SK-N-SH (cell line): ENCODE results near the gene FOXP2. TPM values are rescaled to one million over a fixed set of nuclear protein-coding genes. Genes with fewer than 3 reads are reported as not detected.
"Not testable (repeated sequence)": the region's sequence is repeated elsewhere in the genome, so short reads cannot be mapped to it uniquely, and the experiment has no call there.

Experiments
- CTCF ChIA-PET: fragments of 300-600, 350-600 bp; formaldehyde crosslinking; extraction: SDS; loops from one replicate; lab custom pipeline; 2021; lab: Yijun Ruan, JAX
- POLR2A ChIA-PET: fragments of 350-600 bp; sonication (Branson Sonifier 250); formaldehyde crosslinking; extraction: SDS; loops from one replicate; lab custom pipeline; 2020; ENCODE audit warnings: antibody characterized with exemption, inconsistent platforms; lab: Yijun Ruan, JAX
- DNase-seq: peaks from one replicate; pipeline ENCODE4 v3.0.0; 2012
- H2AFZ ChIP-seq: fragments of 200-600 bp; sonication (generic); 2 replicates; pipeline ENCODE4 v1.8.1; 2016; ENCODE audit warnings: antibody characterized with exemption, mild to moderate bottlenecking, low read depth
- H3F3A ChIP-seq: fragments of 200-600 bp; sonication (generic); replicated peaks from 2 replicates; pipeline ENCODE3; 2016; ENCODE audit warnings: antibody characterized with exemption, mild to moderate bottlenecking; ENCODE audit not compliant: insufficient read depth
- H3K27ac ChIP-seq, 2 experiments: fragments of 200-500 bp in 1 of 2; fragments of 200-600 bp in 1 of 2; sonication (Bioruptor generic) in 1 of 2; sonication (generic), shearing (Covaris generic) in 1 of 2; 2 replicates each; pipeline versions ENCODE4 v1.5.1 to v1.6.1; 2014 to 2016; ENCODE audit warnings: low read depth in 2 of 2, inconsistent platforms in 1 of 2, low read length in 1 of 2, mild to moderate bottlenecking in 1 of 2, mixed read lengths in 1 of 2
- H3K27me3 ChIP-seq: fragments of 200-600 bp; sonication (generic), shearing (Covaris generic); 2 replicates; pipeline ENCODE4 v1.6.1; 2016; ENCODE audit warnings: mixed run types; ENCODE audit not compliant: insufficient read depth
- H3K36me3 ChIP-seq, 2 experiments: fragments of 200-500 bp in 1 of 2; fragments of 200-600 bp in 1 of 2; sonication (Bioruptor generic) in 1 of 2; sonication (generic) in 1 of 2; replicated peaks in 1 of 2; 2 replicates each; pipeline versions ENCODE3 to v1.5.1; 2014 to 2016; ENCODE audit warnings: low read length in 1 of 2, mild to moderate bottlenecking in 1 of 2; ENCODE audit not compliant: insufficient read depth in 2 of 2, control insufficient read depth in 1 of 2
- H3K4me1 ChIP-seq, 2 experiments: fragments of 200-500 bp in 1 of 2; fragments of 200-600 bp in 1 of 2; sonication (Bioruptor generic) in 1 of 2; sonication (generic), shearing (Covaris generic) in 1 of 2; 2 replicates each; pipeline versions ENCODE4 v1.5.1 to v1.6.1; 2014 to 2016; ENCODE audit warnings: low read depth in 1 of 2, low read length in 1 of 2, mixed run types in 1 of 2; ENCODE audit not compliant: insufficient read depth in 2 of 2, control insufficient read depth in 1 of 2
- H3K4me2 ChIP-seq: fragments of 200-600 bp; sonication (generic), shearing (Covaris generic); 2 replicates; pipeline ENCODE4 v1.6.1; 2017; ENCODE audit warnings: mixed run types
- H3K4me3 ChIP-seq, 2 experiments: fragments of 200-500 bp in 1 of 2; fragments of 200-600 bp in 1 of 2; sonication (Bioruptor generic) in 1 of 2; sonication (generic), shearing (Covaris generic) in 1 of 2; 2 replicates each; pipeline versions ENCODE4 v1.5.1 to v1.8.1; 2014 to 2016; ENCODE audit warnings: low read depth in 2 of 2, inconsistent platforms in 1 of 2, low read length in 1 of 2, mild to moderate bottlenecking in 1 of 2, mixed read lengths in 1 of 2, moderate library complexity in 1 of 2
- H3K79me2 ChIP-seq: fragments of 200-600 bp; sonication (generic); 2 replicates; pipeline ENCODE4 v1.8.1; 2017; ENCODE audit warnings: mild to moderate bottlenecking; ENCODE audit not compliant: insufficient read depth
- H3K9ac ChIP-seq: fragments of 200-600 bp; sonication (generic); 2 replicates; pipeline ENCODE4 v1.6.1; 2017; ENCODE audit warnings: mixed run types
- H3K9me2 ChIP-seq: fragments of 200-600 bp; sonication (generic); 2 replicates; pipeline ENCODE4 v1.6.1; 2017; ENCODE audit warnings: mixed run types
- H3K9me3 ChIP-seq: fragments of 200-600 bp; sonication (generic); 2 replicates; pipeline ENCODE4 v1.6.1; 2017; ENCODE audit warnings: mixed run types, mild to moderate bottlenecking, moderate library complexity
- H4K20me1 ChIP-seq: fragments of 200-600 bp; sonication (generic); 2 replicates; pipeline ENCODE4 v1.6.1; 2017; ENCODE audit warnings: mild to moderate bottlenecking, mixed run types; ENCODE audit not compliant: insufficient read depth
- EP300 ChIP-seq, 2 experiments: IDR thresholded peaks; 2 replicates each; pipeline versions ENCODE4 v1.4.0 to v1.6.1; 2012; ENCODE audit warnings: borderline replicate concordance in 1 of 2, low read depth in 1 of 2, low read length in 1 of 2
- EZH2phosphoT487 ChIP-seq: fragments of 200-600 bp; sonication (generic); IDR thresholded peaks from 2 replicates; pipeline ENCODE4 v1.6.1; 2017; ENCODE audit warnings: low read depth, mixed run types, mild to moderate bottlenecking, antibody characterized with exemption, moderate library complexity, borderline replicate concordance
- FOSL2 ChIP-seq: IDR thresholded peaks from 2 replicates; pipeline ENCODE4 v1.4.0; 2012; ENCODE audit warnings: low read depth, mild to moderate bottlenecking, moderate library complexity, borderline replicate concordance
- GATA2 ChIP-seq: sonication (generic); formaldehyde crosslinking; IDR thresholded peaks from 2 replicates; pipeline ENCODE4 v1.5.0; 2020; ENCODE audit warnings: mild to moderate bottlenecking, missing genetic modification reagents
- MEF2A ChIP-seq: IDR thresholded peaks from 2 replicates; pipeline ENCODE4 v1.4.0; 2012; ENCODE audit warnings: low read depth, borderline replicate concordance
- RCOR1 ChIP-seq: fragments of 150-350 bp; IDR thresholded peaks from 2 replicates; pipeline ENCODE4 v1.6.1; 2017; ENCODE audit warnings: antibody characterized with exemption, low read length
- SIN3A ChIP-seq: IDR thresholded peaks from 2 replicates; pipeline ENCODE4 v1.6.1; 2012; ENCODE audit warnings: low read depth, mild to moderate bottlenecking, low read length, moderate library complexity, borderline replicate concordance
- TAF1 ChIP-seq: IDR thresholded peaks from 2 replicates; pipeline ENCODE4 v1.6.1; 2012; ENCODE audit warnings: low read depth, mild to moderate bottlenecking, low read length, moderate library complexity, borderline replicate concordance
- TCF12 ChIP-seq: IDR thresholded peaks from 2 replicates; pipeline ENCODE4 v1.4.0; 2012
- TEAD4 ChIP-seq: IDR thresholded peaks from 2 replicates; pipeline ENCODE4 v1.4.0; 2012; ENCODE audit warnings: mild to moderate bottlenecking, borderline replicate concordance; ENCODE audit not compliant: insufficient read depth
- WGBS: methylation state at CpG from one replicate; pipeline ENCODE4 v1.1.6; 2017; ENCODE audit warnings: low lambda C conversion rate; 5-methylcytosine and 5-hydroxymethylcytosine counted together
- polyA plus RNA-seq, 3 experiments: library from polyadenylated mRNA; depleted of rRNA; stranded (reverse); fragments of >200 nt; gene quantifications; 2 replicates each; pipeline ENCODE4 v1.2.3, GENCODE V29; 2012
- TF ChIP-seq, protein P1 (sequence below): IDR thresholded peaks from 2 replicates; pipeline ENCODE4 v1.4.0; 2012; ENCODE audit warnings: low read depth, borderline replicate concordance
- TF ChIP-seq, protein P2 (sequence below): fragments of 150-350 bp; IDR thresholded peaks from 2 replicates; pipeline ENCODE4 v1.6.1; 2016; ENCODE audit warnings: mild to moderate bottlenecking, low read depth, low read length
- TF ChIP-seq, protein P3 (sequence below): fragments of 200-600 bp; sonication (generic); IDR thresholded peaks from 2 replicates; pipeline ENCODE4 v1.6.1; 2017; ENCODE audit warnings: antibody characterized with exemption, mild to moderate bottlenecking, moderate library complexity

Gene FOXP2
- polyA plus RNA-seq, 1 of the 3 experiments (the other 2 are of a cell fraction) = not detected

DNA sequence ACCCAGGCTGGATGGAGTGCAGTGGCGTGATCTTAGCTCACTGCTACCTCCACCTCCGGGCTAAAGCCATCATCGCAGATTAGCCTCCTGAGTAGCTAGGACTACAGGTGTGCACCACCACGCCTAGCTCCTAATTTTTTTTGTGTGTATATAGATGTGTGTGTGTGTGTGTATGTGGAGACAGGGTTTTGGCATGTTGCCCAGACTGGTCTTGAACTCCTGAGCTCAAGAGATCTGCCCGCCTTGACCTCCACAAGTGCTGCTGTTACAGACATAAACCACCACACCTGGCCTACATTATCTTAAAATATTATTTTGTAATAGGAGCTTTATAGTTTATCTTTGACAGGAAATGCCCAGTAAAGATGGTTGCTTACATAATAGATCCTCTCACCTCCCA is 25.0 kb downstream of the FOXP2 start:
- 3% methylated on average over 5 of the region's 5 CpGs for WGBS
- TF ChIP-seq EZH2phosphoT487 (no peak), RCOR1 (no peak), MEF2A (no peak), TEAD4 (no peak), FOSL2 (no peak), SIN3A (no peak), EP300 (IDR thresholded peaks at IDR 0.05; ENCODE audit: borderline replicate concordance in 1 of 2, low read depth in 1 of 2, low read length in 1 of 2) (no peak), TCF12 (no peak), GATA2 (CRISPR knock-in tag) (no peak), TAF1 (no peak)
- TF ChIP-seq, protein P1, sequence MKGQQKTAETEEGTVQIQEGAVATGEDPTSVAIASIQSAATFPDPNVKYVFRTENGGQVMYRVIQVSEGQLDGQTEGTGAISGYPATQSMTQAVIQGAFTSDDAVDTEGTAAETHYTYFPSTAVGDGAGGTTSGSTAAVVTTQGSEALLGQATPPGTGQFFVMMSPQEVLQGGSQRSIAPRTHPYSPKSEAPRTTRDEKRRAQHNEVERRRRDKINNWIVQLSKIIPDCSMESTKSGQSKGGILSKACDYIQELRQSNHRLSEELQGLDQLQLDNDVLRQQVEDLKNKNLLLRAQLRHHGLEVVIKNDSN = no peak
- TF ChIP-seq, protein P2, sequence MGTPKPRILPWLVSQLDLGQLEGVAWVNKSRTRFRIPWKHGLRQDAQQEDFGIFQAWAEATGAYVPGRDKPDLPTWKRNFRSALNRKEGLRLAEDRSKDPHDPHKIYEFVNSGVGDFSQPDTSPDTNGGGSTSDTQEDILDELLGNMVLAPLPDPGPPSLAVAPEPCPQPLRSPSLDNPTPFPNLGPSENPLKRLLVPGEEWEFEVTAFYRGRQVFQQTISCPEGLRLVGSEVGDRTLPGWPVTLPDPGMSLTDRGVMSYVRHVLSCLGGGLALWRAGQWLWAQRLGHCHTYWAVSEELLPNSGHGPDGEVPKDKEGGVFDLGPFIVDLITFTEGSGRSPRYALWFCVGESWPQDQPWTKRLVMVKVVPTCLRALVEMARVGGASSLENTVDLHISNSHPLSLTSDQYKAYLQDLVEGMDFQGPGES = no peak
- TF ChIP-seq, protein P3, sequence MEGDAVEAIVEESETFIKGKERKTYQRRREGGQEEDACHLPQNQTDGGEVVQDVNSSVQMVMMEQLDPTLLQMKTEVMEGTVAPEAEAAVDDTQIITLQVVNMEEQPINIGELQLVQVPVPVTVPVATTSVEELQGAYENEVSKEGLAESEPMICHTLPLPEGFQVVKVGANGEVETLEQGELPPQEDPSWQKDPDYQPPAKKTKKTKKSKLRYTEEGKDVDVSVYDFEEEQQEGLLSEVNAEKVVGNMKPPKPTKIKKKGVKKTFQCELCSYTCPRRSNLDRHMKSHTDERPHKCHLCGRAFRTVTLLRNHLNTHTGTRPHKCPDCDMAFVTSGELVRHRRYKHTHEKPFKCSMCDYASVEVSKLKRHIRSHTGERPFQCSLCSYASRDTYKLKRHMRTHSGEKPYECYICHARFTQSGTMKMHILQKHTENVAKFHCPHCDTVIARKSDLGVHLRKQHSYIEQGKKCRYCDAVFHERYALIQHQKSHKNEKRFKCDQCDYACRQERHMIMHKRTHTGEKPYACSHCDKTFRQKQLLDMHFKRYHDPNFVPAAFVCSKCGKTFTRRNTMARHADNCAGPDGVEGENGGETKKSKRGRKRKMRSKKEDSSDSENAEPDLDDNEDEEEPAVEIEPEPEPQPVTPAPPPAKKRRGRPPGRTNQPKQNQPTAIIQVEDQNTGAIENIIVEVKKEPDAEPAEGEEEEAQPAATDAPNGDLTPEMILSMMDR = no peak
- Histone ChIP-seq H4K20me1 (no peaks in the 10 kb centered on the region), H3K9me3 (no peaks in the 10 kb centered on the region), H3K27ac (no peak overlapping the region), H3K9me2 (no peaks in the 10 kb centered on the region), H3K4me1 (no peaks in the 10 kb centered on the region), H3K79me2 (no peaks in the 10 kb centered on the region), H3F3A (no peaks in the 10 kb centered on the region), H3K36me3 (no peaks in the 10 kb centered on the region), H2AFZ (no peak overlapping the region), H3K9ac (no peak overlapping the region), H3K27me3 (no peaks in the 10 kb centered on the region; the same call in 1 of the 2 replicates), H3K4me2 (no peak overlapping the region), H3K4me3 (no peak overlapping the region)
- CTCF ChIA-PET = no interaction called here
- DNase-seq = no peak
- POLR2A ChIA-PET = no interaction called here

DNA sequence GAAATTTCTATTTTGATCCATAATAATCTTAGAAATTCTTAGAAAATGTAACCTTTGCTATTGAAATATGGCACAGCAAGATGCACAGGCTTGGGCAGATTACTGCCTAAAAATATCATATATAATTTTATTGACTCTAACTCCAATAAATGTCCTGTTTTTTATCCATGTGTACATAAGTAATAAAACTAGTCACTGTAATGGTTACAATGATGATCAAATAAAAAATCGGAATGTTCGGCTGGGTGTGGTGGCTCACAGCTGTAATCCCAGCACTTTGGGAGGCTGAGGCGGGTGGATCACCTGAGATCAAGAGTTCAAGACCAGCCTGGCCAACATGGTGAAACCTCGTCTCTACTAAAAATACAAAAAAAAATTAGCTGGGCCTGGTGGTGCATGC is 26.3 kb downstream of the FOXP2 start:
- H4K20me1 ChIP-seq, H3F3A ChIP-seq, H3K9me2 ChIP-seq, H2AFZ ChIP-seq, H3K4me1 ChIP-seq, H3K79me2 ChIP-seq, H3K4me2 ChIP-seq, H3K4me3 ChIP-seq, H3K27ac ChIP-seq, H3K27me3 ChIP-seq, H3K9ac ChIP-seq, POLR2A ChIA-PET, H3K9me3 ChIP-seq, CTCF ChIA-PET, H3K36me3 ChIP-seq, DNase-seq: not testable (repeated sequence)
- 4% methylated on average over 4 of the region's 4 CpGs for WGBS
